ENCODE results near the gene PARN.
"Not testable (repeated sequence)": the region's sequence is repeated elsewhere in the genome, so short reads cannot be mapped to it uniquely, and the experiment has no call there.

The PARN gene

GRCh38 chr16:14566599-14566998 is 63.5 kb downstream of the PARN start:
- DNase-seq = no peak

GRCh38 chr16:14565688-14566025 is 64.4 kb downstream of the PARN start:
- no peak for DNase-seq

- DNase-seq = no peak
These were observed 65.0 kb downstream of the PARN start for GRCh38 chr16:14564861-14565687.

GRCh38 chr16:14564323-14564722 is 65.7 kb downstream of the PARN start:
- DNase-seq = no peak

- no peak for DNase-seq
These were observed 67.2 kb downstream of the PARN start for GRCh38 chr16:14562691-14563491.

GRCh38 chr16:14560523-14560922 is 69.5 kb downstream of the PARN start:
- no peak for DNase-seq

GRCh38 chr16:14559809-14560241 is 70.2 kb downstream of the PARN start:
- DNase-seq = no peak

GRCh38 chr16:14553447-14553846 is 76.6 kb downstream of the PARN start:
- no peak for DNase-seq

GRCh38 chr16:14549789-14550153 is 80.3 kb downstream of the PARN start:
- DNase-seq = no peak

- DNase-seq = no peak
These were observed 80.9 kb downstream of the PARN start for GRCh38 chr16:14548933-14549788.

- DNase-seq = no peak
These were observed 84.6 kb downstream of the PARN start for GRCh38 chr16:14545346-14545884.

- DNase-seq = not testable (repeated sequence)
These were observed 85.2 kb downstream of the PARN start for GRCh38 chr16:14544846-14545245.

- DNase-seq = no peak
These were observed 90.4 kb downstream of the PARN start for GRCh38 chr16:14539631-14540030.

- DNase-seq = no peak
These were observed 90.9 kb downstream of the PARN start for GRCh38 chr16:14539156-14539555.

- DNase-seq = no peak
These were observed 91.5 kb downstream of the PARN start for GRCh38 chr16:14538604-14539003.

GRCh38 chr16:14531613-14532012 is 98.4 kb downstream of the PARN start:
- no peak for DNase-seq

- DNase-seq = no peak
These were observed 99.0 kb downstream of the PARN start for GRCh38 chr16:14531101-14531500.

GRCh38 chr16:14530046-14530445 is 100.0 kb downstream of the PARN start:
- DNase-seq = no peak

GRCh38 chr16:14529010-14529669 is 100.9 kb downstream of the PARN start:
- no peak for DNase-seq

GRCh38 chr16:14528306-14528705 is 101.8 kb downstream of the PARN start:
- DNase-seq = no peak

GRCh38 chr16:14527411-14528044 is 102.5 kb downstream of the PARN start:
- no peak for DNase-seq

GRCh38 chr16:14525596-14525995 is 104.5 kb downstream of the PARN start:
- no peak for DNase-seq
